H1 (cell line): ENCODE results near the gene CASQ2. TPM values are rescaled to one million over a fixed set of nuclear protein-coding genes. Genes with fewer than 3 reads are reported as not detected.

ENCODE experiments used
- CBX5 ChIP-seq: fragments of 300-800, 300-1000 bp; sonication (generic); IDR thresholded peaks from 2 replicates; pipeline ENCODE4 v1.7.1; 2016; ENCODE audit warnings: antibody characterized with exemption, low read length, low read depth
- E2F6 ChIP-seq: IDR thresholded peaks from 2 replicates; pipeline ENCODE4 v1.6.1; 2012; ENCODE audit warnings: inconsistent platforms
- EZH2 ChIP-seq: fragments of 200-600 bp; sonication (generic); IDR thresholded peaks from 2 replicates; pipeline ENCODE4 v1.7.1; 2012; ENCODE audit warnings: low read depth, mild to moderate bottlenecking, moderate library complexity, low read length, inconsistent platforms; ENCODE audit not compliant: severe bottlenecking
- JUND ChIP-seq: IDR thresholded peaks from 2 replicates; pipeline ENCODE4 v1.6.1; 2011; ENCODE audit warnings: mild to moderate bottlenecking, improper control_type of control experiment, low read length
- NRF1 ChIP-seq: IDR thresholded peaks from 2 replicates; pipeline ENCODE4 v1.6.1; 2011; ENCODE audit warnings: mild to moderate bottlenecking, low read depth, low read length, improper control_type of control experiment
- YY1 ChIP-seq: IDR thresholded peaks from 2 replicates; pipeline ENCODE4 v1.6.1; 2011; ENCODE audit warnings: low read depth, mild to moderate bottlenecking, low read length
- ZNF274 ChIP-seq: IDR thresholded peaks from 2 replicates; pipeline ENCODE4 v1.7.0; 2012; ENCODE audit warnings: low read length, borderline replicate concordance; ENCODE audit errors: extremely low read depth
- polyA plus RNA-seq, 7 experiments: library from polyadenylated mRNA; depleted of rRNA in 3 of 7; stranded (reverse) in 5 of 7; unstranded in 2 of 7; fragments of >200 nt in 5 of 7; fragments of 200-250 nt in 2 of 7; gene quantifications; 1 replicate in 5 of 7; 2 replicates in 1 of 7; 4 replicates in 1 of 7; pipeline versions ENCODE4 v1.2.1 to v1.2.3, GENCODE V29; 2011 to 2013; ENCODE audit warnings: missing spikeins in 2 of 7, mixed read lengths in 2 of 7
- total RNA-seq: library from RNA; stranded (reverse); fragmentation: NEBNext Ultra II Directional; extraction: Animal tissue kit (Norgen Biotek cat#: 25700); gene quantifications from 2 replicates; pipeline ENCODE4 v1.2.1, GENCODE V29; 2021

The CASQ2 gene
- total and polyA plus RNA-seq, 2 of the 8 experiments (the other 6 are each of a cell fraction or from before 2014, with no cell fraction given), result not detected

- TF ChIP-seq EZH2, result no peak
- TF ChIP-seq ZNF274, result no peak
- TF ChIP-seq NRF1, result no peak
- no peak for TF ChIP-seq YY1
- no peak for TF ChIP-seq JUND
- TF ChIP-seq E2F6, result no peak
- TF ChIP-seq CBX5, result no peak
Observed at GRCh38 chr1:115685029-115685705, 83.3 kb downstream of the CASQ2 start (continued).
